HCT116 (cell line): ENCODE data around the gene MMP24. TPM values are rescaled to one million over a fixed set of nuclear protein-coding genes. Genes with fewer than 3 reads are reported as not detected.

Experiments
- ATAC-seq: fragments of 200-7000 bp; cut with Tn5 transposase; 2 replicates; pipeline ENCODE4 v1.9.1; 2020; ENCODE audit warnings: mild to moderate bottlenecking, moderate library complexity
- BruUV-seq: library from RNA; stranded (reverse); fragments of 400-500 nt; replicated peaks from 2 replicates; lab custom pipeline; 2021; lab: Mats Ljungman, UMichigan
- CTCF ChIA-PET: fragments of 300-600 bp; sonication (Branson Sonifier 250); formaldehyde crosslinking; loops from one replicate; lab custom pipeline; 2021; ENCODE audit warnings: antibody characterized with exemption; lab: Charles Lee
- POLR2A ChIA-PET: fragments of 300-600, 350-600 bp; sonication (Branson Sonifier 250); formaldehyde crosslinking; loops from one replicate; lab custom pipeline; 2021; ENCODE audit warnings: antibody characterized with exemption; lab: Charles Lee
- RAD21 ChIA-PET, 2 experiments: fragments of 300-600 bp; sonication (Branson Sonifier 250); formaldehyde crosslinking; loops; one replicate each; lab custom pipeline; 2023; ENCODE audit warnings: low total read pairs in 2 of 2; ENCODE audit not compliant: uncharacterized antibody in 2 of 2, unreplicated experiment in 2 of 2, low non-redundant PET in 1 of 2; lab: Charles Lee
- DNase-seq: peaks from one replicate; pipeline ENCODE4 v3.0.0-alpha.2; 2010; ENCODE audit warnings: low read depth, low spot score
- H2AFZ ChIP-seq: fragments of 200-600 bp; shearing (Covaris generic), sonication (generic); 2 replicates; pipeline ENCODE4 v1.6.1; 2017; ENCODE audit warnings: low read depth, mixed run types, mixed read lengths, antibody characterized with exemption, low read length; ENCODE audit not compliant: poor library complexity, severe bottlenecking
- H3K27ac ChIP-seq: 2 replicates; pipeline ENCODE4 v1.5.1; 2012; ENCODE audit warnings: low read depth, low read length
- H3K27me3 ChIP-seq: fragments of 200-600 bp; sonication (generic); 2 replicates; pipeline ENCODE4 v1.6.1; 2016; ENCODE audit warnings: mixed run types, low read length, mixed read lengths; ENCODE audit not compliant: insufficient read depth
- H3K36me3 ChIP-seq, 2 experiments: fragments of 200-500 bp in 1 of 2; fragments of 200-600 bp in 1 of 2; sonication (Bioruptor generic) in 1 of 2; sonication (generic) in 1 of 2; 2 replicates each; pipeline versions ENCODE4 v1.5.1 to v1.6.1; 2014 to 2016; ENCODE audit warnings: low read length in 2 of 2, inconsistent platforms in 1 of 2, mixed read lengths in 1 of 2, mixed run types in 1 of 2; ENCODE audit not compliant: insufficient read depth in 2 of 2, control insufficient read depth in 1 of 2
- H3K4me1 ChIP-seq, 2 experiments: fragments of 200-600 bp in 1 of 2; sonication (generic) in 1 of 2; 2 replicates each; pipeline versions ENCODE4 v1.5.1 to v1.6.1; 2012 to 2017; ENCODE audit warnings: low read length in 2 of 2, inconsistent platforms in 1 of 2, mild to moderate bottlenecking in 1 of 2, mixed read lengths in 1 of 2, mixed run types in 1 of 2, moderate library complexity in 1 of 2; ENCODE audit not compliant: insufficient read depth in 2 of 2, control insufficient read depth in 1 of 2
- H3K4me2 ChIP-seq: fragments of 200-600 bp; sonication (generic); 2 replicates; pipeline ENCODE4 v1.6.1; 2017; ENCODE audit warnings: mixed run types, low read length, mixed read lengths
- H3K4me3 ChIP-seq, 2 experiments: fragments of 200-600 bp in 1 of 2; sonication (generic) in 1 of 2; replicated peaks in 1 of 2; 2 replicates each; pipeline ENCODE4 v1.5.1; 2011 to 2016; ENCODE audit warnings: low read length in 2 of 2, control low read depth in 1 of 2, low read depth in 1 of 2, mild to moderate bottlenecking in 1 of 2, mixed read lengths in 1 of 2, mixed run types in 1 of 2
- H3K79me2 ChIP-seq: fragments of 200-600 bp; sonication (generic); 2 replicates; pipeline ENCODE4 v1.6.1; 2017; ENCODE audit warnings: mild to moderate bottlenecking, mixed run types, low read length, moderate library complexity, mixed read lengths; ENCODE audit not compliant: insufficient read depth
- H3K9ac ChIP-seq: fragments of 200-600 bp; sonication (generic); 2 replicates; pipeline ENCODE4 v1.6.1; 2016; ENCODE audit warnings: low read length, mixed read lengths
- H3K9me2 ChIP-seq: fragments of 200-600 bp; sonication (generic), shearing (Covaris generic); 2 replicates; pipeline ENCODE4 v1.6.1; 2017; ENCODE audit warnings: mixed run types, mild to moderate bottlenecking, moderate library complexity; ENCODE audit not compliant: insufficient read depth
- H3K9me3 ChIP-seq, 2 experiments: fragments of 200-500 bp in 1 of 2; fragments of 200-600 bp in 1 of 2; sonication (Bioruptor generic) in 1 of 2; sonication (generic) in 1 of 2; 2 replicates each; pipeline ENCODE4 v1.6.1; 2014 to 2017; ENCODE audit warnings: low read length in 2 of 2, mixed read lengths in 2 of 2, inconsistent platforms in 1 of 2, low read depth in 1 of 2, mild to moderate bottlenecking in 1 of 2, mixed run types in 1 of 2, moderate library complexity in 1 of 2; ENCODE audit not compliant: control insufficient read depth in 1 of 2, insufficient read depth in 1 of 2
- H4K20me1 ChIP-seq: fragments of 200-600 bp; sonication (generic), shearing (Covaris generic); 2 replicates; pipeline ENCODE4 v1.6.1; 2017; ENCODE audit warnings: mixed run types, mild to moderate bottlenecking, moderate library complexity; ENCODE audit not compliant: insufficient read depth
- CEBPB ChIP-seq: IDR thresholded peaks from 2 replicates; pipeline ENCODE4 v1.6.1; 2012; ENCODE audit warnings: low read depth
- EGR1 ChIP-seq: IDR thresholded peaks from 2 replicates; pipeline ENCODE4 v1.6.1; 2012; ENCODE audit warnings: low read depth
- ELF1 ChIP-seq: IDR thresholded peaks from 2 replicates; pipeline ENCODE4 v1.6.1; 2012; ENCODE audit warnings: low read depth, borderline replicate concordance
- JUND ChIP-seq: IDR thresholded peaks from 2 replicates; pipeline ENCODE4 v1.6.1; 2012
- MAX ChIP-seq: IDR thresholded peaks from 2 replicates; pipeline ENCODE4 v1.6.1; 2012
- SP1 ChIP-seq: IDR thresholded peaks from 2 replicates; pipeline ENCODE4 v1.6.1; 2012; ENCODE audit warnings: low read depth
- SRF ChIP-seq: IDR thresholded peaks from 2 replicates; pipeline ENCODE4 v1.6.1; 2012; ENCODE audit warnings: low read depth
- YY1 ChIP-seq: IDR thresholded peaks from 2 replicates; pipeline ENCODE4 v1.6.1; 2011; ENCODE audit warnings: low read length, low read depth, moderate library complexity, mild to moderate bottlenecking; ENCODE audit not compliant: insufficient replicate concordance; ENCODE audit errors: extremely low read depth
- ZNF274 ChIP-seq: fragments of 200-500 bp; sonication (Bioruptor generic); IDR thresholded peaks from 2 replicates; pipeline ENCODE4 v1.6.1; 2014; ENCODE audit warnings: mild to moderate bottlenecking, low read depth, low read length, inconsistent platforms
- intact Hi-C: fragments of 100-400 bp; cut with micrococcal nuclease; formaldehyde crosslinking; loops from 2 replicates; pipeline ENCODE4 v1.10.0; 2022
- total RNA-seq: library from RNA; stranded (reverse); gene quantifications from one replicate; pipeline ENCODE4 v1.2.1, GENCODE V29; 2021; ENCODE audit not compliant: unreplicated experiment

Gene MMP24
- total RNA-seq, 1 experiment from 2014 or later = not detected

- intact Hi-C loops = no loop called here
- H3K9me2 ChIP-seq = no peaks in the 10 kb centered on the region
- no peak for ATAC-seq
- ChIA-PET POLR2A (no interaction called here), CTCF (no interaction called here), RAD21 (no interaction called here)
- no peaks in the 10 kb centered on the region for H3K79me2 ChIP-seq
- H3K36me3 ChIP-seq = no peaks in the 10 kb centered on the region
- H3K4me3 ChIP-seq = no peak overlapping the region
- H4K20me1 ChIP-seq = no peaks in the 10 kb centered on the region
- H3K9me3 ChIP-seq = no peaks in the 10 kb centered on the region
- no peak for DNase-seq
- no peaks in the 10 kb centered on the region for H3K4me1 ChIP-seq
- TF ChIP-seq CEBPB = no peak
- TF ChIP-seq JUND = no peak
- H3K27ac ChIP-seq = no peak overlapping the region
- BruUV-seq = no TSS peak
- H3K9ac ChIP-seq = no peak overlapping the region
- H3K27me3 ChIP-seq = no peaks in the 10 kb centered on the region
- H3K4me2 ChIP-seq = no peak overlapping the region
- H2AFZ ChIP-seq = no peak overlapping the region
Measured at GRCh38 chr20:35238735-35239134, 12.2 kb downstream of the MMP24 start.

GRCh38 chr20:35240083-35240810 lies 13.8 kb downstream of the MMP24 start:
- Histone ChIP-seq H3K36me3 (no peaks in the 10 kb centered on the region), H3K27me3 (no peaks in the 10 kb centered on the region), H3K79me2 (no peaks in the 10 kb centered on the region), H3K27ac (no peak overlapping the region), H3K9ac (no peak overlapping the region), H3K4me1 (no peaks in the 10 kb centered on the region), H3K9me2 (no peaks in the 10 kb centered on the region), H4K20me1 (no peaks in the 10 kb centered on the region), H3K4me2 (no peak overlapping the region)
- ChIA-PET RAD21 (no interaction called here), CTCF (no interaction called here), POLR2A (no interaction called here)
- ATAC-seq = no peak
- intact Hi-C loops = no loop called here
- BruUV-seq = no TSS peak
- TF ChIP-seq ELF1 (no peak), ZNF274 (no peak), MAX (no peak), EGR1 (no peak), SRF (no peak), SP1 (no peak), YY1 (no peak)
- TF ChIP-seq, all 23 proteins: peak for 0
- no peak for DNase-seq
- H3K4me3 ChIP-seq = no peak overlapping the region
- H3K9me3 ChIP-seq = no peaks in the 10 kb centered on the region
- H2AFZ ChIP-seq = no peak overlapping the region
